Measurements from ENCODE around the gene YDJC. TPM values are rescaled to one million over a fixed set of nuclear protein-coding genes. Genes with fewer than 3 reads are reported as not detected.

YDJC gene
- total and polyA plus RNA-seq, 2 of the 8 experiments (the other 6 are each of a cell fraction or from before 2014, with no cell fraction given) = 36.7 to 45.2 TPM

GRCh38 chr22:21660904-21661303 is 31.1 kb upstream of the YDJC start:
- H3K56ac ChIP-seq (replicated peaks; ENCODE audit: insufficient read length, low read depth, low read length) = no peak overlapping the region
- POLR2A ChIA-PET (ENCODE audit: partially characterized antibody) = interaction anchor here (1.0 kb wide), 1 partner anchor 12 kb away, joined by 3 read pairs; no protein-coding TSS in a partner anchor
- FAIRE-seq (no peak), DNase-seq (ENCODE audit: low read depth in 1 of 2, low spot score in 2 of 2) (no peak)
- H3K9me3 ChIP-seq (ENCODE audit: insufficient read depth in 2 of 2, low read depth in 1 of 2, low read length in 1 of 2) = no peaks in the 10 kb centered on the region
- no peak overlapping the region for H3K27ac ChIP-seq (ENCODE audit: low read depth, low read length)
- no peak overlapping the region for H2BK120ac ChIP-seq (replicated peaks; ENCODE audit: low read depth, low read length)
- no peaks in the 10 kb centered on the region; a peak in 1 of 7 replicates for H3K27me3 ChIP-seq (replicated peaks in 1 of 4; ENCODE audit: control insufficient read depth in 3 of 4, extremely low read depth in 1 of 4, insufficient read depth in 3 of 4, low read length in 3 of 4)
- WGBS, 2 experiments (ENCODE audit: extremely low coverage in 1 of 2, insufficient coverage in 1 of 2, insufficient read length in 1 of 2, insufficient replicate concordance in 2 of 2, low coverage in 1 of 2, low lambda C conversion rate in 2 of 2, missing lambda C conversion rate in 1 of 2) = 76% methylated on average over 7 of the region's 7 CpGs; no CpG with 5 or more reads in 1 of the 2 experiments
- H3K4me2 ChIP-seq (ENCODE audit: insufficient read depth in 1 of 2, low read depth in 2 of 2, low read length in 2 of 2) = no peak overlapping the region
- no peak overlapping the region for H4K91ac ChIP-seq (replicated peaks; ENCODE audit: insufficient read length, low read length)
- no peak overlapping the region for H2AFZ ChIP-seq (ENCODE audit: low read length)
- CTCF ChIA-PET (ENCODE audit: partially characterized antibody) = no interaction called here
- peaks cover 0 to 7% (median 5%) of the 10 kb centered on the region in 4 experiments; a peak in 6 of 7 replicates for H3K4me1 ChIP-seq (replicated peaks in 1 of 4; ENCODE audit: control insufficient read depth in 3 of 4, insufficient read depth in 4 of 4, low read length in 3 of 4)
- H3K9ac ChIP-seq (replicated peaks in 1 of 4; ENCODE audit: extremely low read depth in 1 of 4, low read depth in 3 of 4, low read length in 3 of 4) = no peak overlapping the region
- no peak overlapping the region for H2AK5ac ChIP-seq (ENCODE audit: low read depth, low read length)
- no peak overlapping the region for H4K5ac ChIP-seq (ENCODE audit: insufficient read length, low read depth, low read length)
- H3K23ac ChIP-seq (ENCODE audit: insufficient read length) = no peak overlapping the region
- H2BK15ac ChIP-seq (ENCODE audit: low read length) = no peak overlapping the region
- no peak overlapping the region for H2BK12ac ChIP-seq (ENCODE audit: low read depth, low read length)
- H2BK20ac ChIP-seq (ENCODE audit: low read length) = no peak overlapping the region; the same call in 1 of the 2 replicates
- H2BK5ac ChIP-seq (ENCODE audit: low read depth, low read length) = no peak overlapping the region
- 0 out of 8 replicates have a peak, but pooled peaks cover 0 to 3% (median 0%) of the 10 kb centered on the region in 4 experiments for H3K36me3 ChIP-seq (ENCODE audit: control insufficient read depth in 2 of 4, insufficient read depth in 4 of 4, low read length in 3 of 4)
- H3K4me3 ChIP-seq (ENCODE audit: extremely low read depth in 1 of 4, insufficient read depth in 2 of 4, low read depth in 3 of 4, low read length in 4 of 4) = no peak overlapping the region
- no peak overlapping the region for H3K14ac ChIP-seq (ENCODE audit: insufficient read length)
- no peak overlapping the region for H3K18ac ChIP-seq (ENCODE audit: extremely low read depth, low read length)
- H3K4ac ChIP-seq (replicated peaks; ENCODE audit: insufficient read length, low read depth, low read length) = no peak overlapping the region
- no peaks in the 10 kb centered on the region for H3K79me2 ChIP-seq (ENCODE audit: control insufficient read depth in 1 of 2, insufficient read depth in 2 of 2, low read length in 2 of 2)
- H4K20me1 ChIP-seq (replicated peaks in 1 of 2; ENCODE audit: control insufficient read depth in 1 of 2, insufficient read depth in 2 of 2, low read length in 2 of 2) = peaks cover 0 to 4% of the 10 kb centered on the region in 2 experiments
- H3K23me2 ChIP-seq (ENCODE audit: low read depth, low read length) = peaks cover 8% of the 10 kb centered on the region; the same call in 1 of the 2 replicates
- no peak overlapping the region; the same call in 1 of the 2 replicates for H4K8ac ChIP-seq (ENCODE audit: extremely low read depth, insufficient read depth, low read length)
- no peaks in the 10 kb centered on the region for H3K79me1 ChIP-seq (ENCODE audit: low read depth, low read length)
- TF ChIP-seq, protein P1, sequence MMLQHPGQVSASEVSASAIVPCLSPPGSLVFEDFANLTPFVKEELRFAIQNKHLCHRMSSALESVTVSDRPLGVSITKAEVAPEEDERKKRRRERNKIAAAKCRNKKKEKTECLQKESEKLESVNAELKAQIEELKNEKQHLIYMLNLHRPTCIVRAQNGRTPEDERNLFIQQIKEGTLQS (IDR thresholded peaks at IDR 0.05; ENCODE audit: insufficient read depth, low read depth, low read length) = no peak
- TF ChIP-seq, protein P2, sequence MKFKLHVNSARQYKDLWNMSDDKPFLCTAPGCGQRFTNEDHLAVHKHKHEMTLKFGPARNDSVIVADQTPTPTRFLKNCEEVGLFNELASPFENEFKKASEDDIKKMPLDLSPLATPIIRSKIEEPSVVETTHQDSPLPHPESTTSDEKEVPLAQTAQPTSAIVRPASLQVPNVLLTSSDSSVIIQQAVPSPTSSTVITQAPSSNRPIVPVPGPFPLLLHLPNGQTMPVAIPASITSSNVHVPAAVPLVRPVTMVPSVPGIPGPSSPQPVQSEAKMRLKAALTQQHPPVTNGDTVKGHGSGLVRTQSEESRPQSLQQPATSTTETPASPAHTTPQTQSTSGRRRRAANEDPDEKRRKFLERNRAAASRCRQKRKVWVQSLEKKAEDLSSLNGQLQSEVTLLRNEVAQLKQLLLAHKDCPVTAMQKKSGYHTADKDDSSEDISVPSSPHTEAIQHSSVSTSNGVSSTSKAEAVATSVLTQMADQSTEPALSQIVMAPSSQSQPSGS (IDR thresholded peaks at IDR 0.05; ENCODE audit: low read length) = no peak
- TF ChIP-seq, protein P3, sequence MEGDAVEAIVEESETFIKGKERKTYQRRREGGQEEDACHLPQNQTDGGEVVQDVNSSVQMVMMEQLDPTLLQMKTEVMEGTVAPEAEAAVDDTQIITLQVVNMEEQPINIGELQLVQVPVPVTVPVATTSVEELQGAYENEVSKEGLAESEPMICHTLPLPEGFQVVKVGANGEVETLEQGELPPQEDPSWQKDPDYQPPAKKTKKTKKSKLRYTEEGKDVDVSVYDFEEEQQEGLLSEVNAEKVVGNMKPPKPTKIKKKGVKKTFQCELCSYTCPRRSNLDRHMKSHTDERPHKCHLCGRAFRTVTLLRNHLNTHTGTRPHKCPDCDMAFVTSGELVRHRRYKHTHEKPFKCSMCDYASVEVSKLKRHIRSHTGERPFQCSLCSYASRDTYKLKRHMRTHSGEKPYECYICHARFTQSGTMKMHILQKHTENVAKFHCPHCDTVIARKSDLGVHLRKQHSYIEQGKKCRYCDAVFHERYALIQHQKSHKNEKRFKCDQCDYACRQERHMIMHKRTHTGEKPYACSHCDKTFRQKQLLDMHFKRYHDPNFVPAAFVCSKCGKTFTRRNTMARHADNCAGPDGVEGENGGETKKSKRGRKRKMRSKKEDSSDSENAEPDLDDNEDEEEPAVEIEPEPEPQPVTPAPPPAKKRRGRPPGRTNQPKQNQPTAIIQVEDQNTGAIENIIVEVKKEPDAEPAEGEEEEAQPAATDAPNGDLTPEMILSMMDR (IDR thresholded peaks at IDR 0.05; ENCODE audit: control extremely low read depth in 1 of 3, insufficient read depth in 1 of 3, low read depth in 1 of 3, low read length in 3 of 3) = no peak
- TF ChIP-seq TBP (IDR thresholded peaks at IDR 0.05; ENCODE audit: low read depth, low read length) (no peak), YY1 (IDR thresholded peaks at IDR 0.05; ENCODE audit: low read depth, low read length) (no peak), JUND (IDR thresholded peaks at IDR 0.05; ENCODE audit: low read length) (no peak), CREB1 (IDR thresholded peaks at IDR 0.05) (no peak), CHD1 (IDR thresholded peaks at IDR 0.05; ENCODE audit: low read depth, low read length) (no peak), RAD21 (IDR thresholded peaks at IDR 0.05 in 1 of 2, conservative IDR thresholded peaks at IDR 0.05 in 1 of 2; ENCODE audit: low read depth in 2 of 2, low read length in 2 of 2) (no peak)

Data from H1 (cell line).